Measurements from ENCODE around the gene VARS2.

Gene VARS2

DNA sequence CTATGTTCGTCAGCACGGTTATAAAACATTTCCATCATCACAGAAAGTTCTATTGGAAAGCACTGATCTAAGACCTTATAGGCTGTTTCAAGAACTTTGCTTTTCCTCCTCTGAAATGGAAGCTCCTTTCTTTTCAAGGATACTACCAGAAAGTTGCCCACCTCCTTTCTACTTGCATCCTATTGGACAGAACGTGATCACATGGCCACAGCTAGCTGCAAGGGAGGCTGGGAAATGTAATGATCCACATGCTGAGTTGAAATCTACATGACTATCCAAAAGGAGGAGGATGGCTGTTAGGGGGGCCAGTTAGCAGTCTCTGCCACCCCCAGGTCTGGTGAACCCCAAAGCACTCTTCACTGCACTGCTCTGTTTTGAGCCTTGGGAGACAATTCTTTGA lies 14.6 kb downstream of the VARS2 start:
- no peak for DNase-seq (ENCODE audit: low read depth in 2 of 2)

DNA sequence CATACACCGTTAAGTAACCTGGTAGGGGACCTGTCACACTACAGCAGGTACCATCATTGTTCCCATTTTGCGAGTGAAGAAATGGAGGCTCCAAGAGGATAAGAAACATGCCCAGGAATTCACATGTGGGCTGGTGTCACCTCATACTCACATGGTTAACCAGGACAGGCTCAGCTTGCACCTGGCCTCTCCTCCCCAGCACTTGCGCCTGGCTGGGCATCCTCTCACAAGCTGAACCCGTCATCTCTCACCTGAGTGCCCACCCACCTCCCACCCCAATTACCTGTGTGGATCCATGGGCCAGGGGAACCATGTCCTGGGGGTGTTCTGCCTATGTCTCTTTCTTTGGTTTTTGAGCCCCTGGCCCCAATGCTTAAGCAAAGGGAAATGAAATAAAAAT lies 16.5 kb downstream of the VARS2 start:
- DNase-seq (ENCODE audit: low read depth in 2 of 2) = no peak

DNA sequence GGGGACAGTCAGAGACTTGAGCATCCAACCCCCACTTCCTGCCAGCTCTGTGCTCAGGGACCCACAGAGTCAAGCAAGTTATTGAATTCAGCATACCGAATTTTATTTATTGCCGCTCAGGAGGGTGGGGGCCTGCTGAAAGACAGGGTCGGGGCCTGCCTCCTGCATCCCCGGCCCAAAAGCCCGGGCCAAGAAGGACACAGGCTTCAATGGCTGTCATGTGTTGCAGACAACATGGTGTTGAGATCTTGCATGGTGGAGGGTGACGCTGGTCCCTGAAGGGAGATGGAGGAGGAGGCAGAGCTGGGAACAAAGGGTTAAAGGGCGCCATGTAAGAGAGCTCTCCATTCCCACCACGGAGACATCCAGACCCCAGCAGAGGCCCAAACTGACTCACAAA lies 17.2 kb downstream of the VARS2 start:
- no peak for DNase-seq (ENCODE audit: low read depth in 2 of 2)

DNA sequence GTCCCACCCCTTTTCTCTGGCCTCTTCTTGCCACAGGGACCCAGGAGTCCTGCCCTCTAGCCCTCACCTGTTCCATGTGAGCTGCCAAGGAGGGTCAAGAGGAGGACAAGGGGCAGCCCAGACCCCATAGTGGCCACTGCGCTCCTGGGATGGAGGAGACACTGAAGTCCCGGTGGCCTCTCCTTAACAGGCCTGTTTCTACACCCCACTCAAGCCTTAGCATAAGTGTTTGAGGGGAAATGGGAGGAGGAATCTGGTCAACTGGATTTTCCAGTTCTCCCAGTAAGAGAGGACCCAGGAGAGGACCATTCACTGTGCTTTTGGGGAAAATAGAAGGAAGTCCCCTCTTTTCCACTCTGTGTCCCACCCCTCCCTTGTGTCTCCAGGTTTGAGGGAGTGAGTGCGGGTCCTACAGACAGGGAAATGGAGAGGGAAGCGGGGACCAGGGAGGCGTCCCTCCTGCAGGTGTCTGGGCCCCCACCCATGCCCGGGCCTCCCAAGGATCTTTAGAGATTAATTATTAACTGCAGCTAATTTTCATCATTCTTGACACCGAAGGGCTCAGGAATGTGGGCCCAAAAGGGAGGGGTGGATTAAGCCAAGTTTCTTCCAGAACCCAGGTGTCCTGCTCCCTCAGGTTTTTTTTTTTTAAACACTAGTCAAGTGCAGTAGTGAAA lies 18.1 kb downstream of the VARS2 start, which contains the start of gene SFTA2:
Gene SFTA2, minus strand, starts transcription at position 202 of the 677 bp plus-strand sequence. Its CDS starts 74 bp downstream, at position 128.
- DNase-seq (ENCODE audit: low read depth in 2 of 2) = no peak

DNA sequence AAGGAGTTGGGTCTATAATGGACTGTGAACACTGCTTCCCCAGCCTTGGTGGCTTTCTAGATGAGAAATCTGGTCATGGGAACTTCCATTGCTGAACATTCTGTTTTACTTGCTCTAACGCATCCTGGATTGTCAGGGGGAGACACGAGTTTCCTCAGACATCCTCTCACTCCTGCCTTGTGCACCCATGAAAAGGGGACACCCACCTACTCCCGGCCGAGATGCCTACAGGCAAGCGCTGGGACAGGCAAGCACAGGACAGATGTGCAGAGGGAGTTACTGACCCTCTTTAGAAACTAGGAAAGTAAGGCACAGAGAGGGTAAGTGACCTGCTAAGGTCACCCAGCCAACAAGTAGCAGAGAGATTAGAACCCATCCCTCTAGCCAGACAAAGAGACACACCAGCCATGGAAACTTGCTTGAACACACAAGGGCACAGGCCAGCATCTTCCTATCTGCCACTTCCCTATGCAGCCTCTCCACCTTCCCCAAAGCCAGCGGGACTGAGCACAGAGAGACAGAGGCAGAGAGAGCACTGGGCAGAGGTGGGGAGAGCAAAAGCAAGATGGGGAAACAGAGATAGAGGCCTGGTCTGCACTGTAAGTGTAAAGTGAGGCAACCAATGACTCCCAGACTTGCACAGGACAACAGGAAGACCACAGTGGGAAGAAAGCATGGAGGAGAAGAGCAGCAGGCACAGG lies 18.8 kb downstream of the VARS2 start:
- DNase-seq (ENCODE audit: low read depth in 2 of 2) = no peak

DNA sequence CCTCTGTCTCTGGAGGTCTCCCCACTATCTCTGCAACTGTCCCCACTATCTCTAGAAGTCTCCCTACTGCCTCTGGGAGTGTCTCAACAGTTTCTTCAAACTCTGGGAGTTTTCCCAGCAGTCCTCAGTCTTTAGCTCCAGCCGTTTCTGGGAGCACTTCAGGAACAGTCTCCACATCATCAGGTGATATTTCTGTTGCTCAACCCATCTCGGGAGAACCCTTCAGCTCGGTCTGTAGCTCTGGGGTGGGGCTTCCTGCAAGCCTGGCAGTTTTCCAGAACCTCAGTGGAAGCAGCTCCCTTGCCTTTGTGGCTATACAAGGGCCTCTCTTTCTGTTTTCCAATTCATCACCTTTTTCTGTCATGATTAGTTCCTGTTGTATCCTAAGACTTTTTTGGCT lies 21.0 kb downstream of the VARS2 start:
- DNase-seq (ENCODE audit: low read depth in 2 of 2) = no peak

DNA sequence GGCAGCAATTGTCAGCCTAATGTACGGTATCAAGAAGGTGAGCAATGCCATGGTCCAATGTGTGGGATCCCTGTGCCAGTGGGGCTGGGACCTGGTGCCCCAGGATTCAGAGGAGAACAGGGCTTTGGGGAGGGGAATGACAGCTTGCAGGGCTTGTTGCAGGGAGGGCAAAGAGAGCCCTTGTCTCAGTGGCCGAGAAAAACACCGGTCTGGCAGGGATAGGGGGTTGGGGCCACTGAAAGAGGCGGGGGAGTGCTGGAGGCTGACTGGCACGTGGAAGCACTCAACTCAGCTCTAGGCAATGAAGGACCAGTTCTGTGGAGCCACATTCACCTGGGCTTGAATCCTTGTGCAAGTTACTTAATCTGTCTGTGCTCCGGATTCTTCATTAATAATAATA lies 23.2 kb downstream of the VARS2 start:
- no peak for DNase-seq (ENCODE audit: low read depth in 2 of 2)

DNA sequence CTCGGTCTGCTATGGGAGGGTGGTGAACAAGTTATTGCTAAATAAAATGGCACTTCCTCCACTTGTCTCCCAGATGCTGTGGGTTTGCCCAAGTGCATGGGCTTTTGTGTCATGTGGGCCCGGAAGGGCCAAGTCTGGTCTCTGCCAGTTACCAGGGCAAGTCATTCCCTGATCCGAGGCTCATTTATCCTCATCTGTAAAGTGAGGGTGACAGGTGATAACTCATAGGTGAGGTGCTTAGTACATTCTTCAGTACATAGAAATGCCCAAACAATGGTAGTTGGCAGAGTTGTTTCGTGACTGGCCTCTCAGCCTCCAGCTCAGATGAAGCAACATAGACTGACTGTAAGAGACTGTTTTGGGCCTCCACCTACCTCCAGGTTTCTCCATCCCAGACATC lies 24.7 kb downstream of the VARS2 start:
- DNase-seq (ENCODE audit: low read depth in 2 of 2) = no peak

DNA sequence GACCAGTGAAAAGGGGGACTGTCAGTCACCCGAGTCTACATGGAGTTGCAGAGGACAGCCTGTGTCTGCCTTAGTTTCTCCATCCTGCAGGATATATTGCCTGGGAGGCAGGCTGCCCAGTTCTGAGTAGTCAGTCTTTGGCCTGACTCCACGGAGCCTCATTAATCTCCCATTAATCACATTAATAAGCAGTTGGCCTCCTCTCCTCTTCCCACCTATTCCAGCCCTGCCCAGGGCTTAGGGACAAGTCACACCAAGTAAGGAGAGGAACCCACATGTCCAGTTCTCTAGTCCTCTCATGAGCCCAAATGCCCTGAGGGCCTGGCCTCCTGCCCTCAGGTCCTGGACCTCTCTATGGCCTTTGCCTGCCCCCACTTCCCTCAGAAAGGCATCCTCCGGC lies 25.4 kb downstream of the VARS2 start:
- no peak for DNase-seq (ENCODE audit: low read depth in 2 of 2)

DNA sequence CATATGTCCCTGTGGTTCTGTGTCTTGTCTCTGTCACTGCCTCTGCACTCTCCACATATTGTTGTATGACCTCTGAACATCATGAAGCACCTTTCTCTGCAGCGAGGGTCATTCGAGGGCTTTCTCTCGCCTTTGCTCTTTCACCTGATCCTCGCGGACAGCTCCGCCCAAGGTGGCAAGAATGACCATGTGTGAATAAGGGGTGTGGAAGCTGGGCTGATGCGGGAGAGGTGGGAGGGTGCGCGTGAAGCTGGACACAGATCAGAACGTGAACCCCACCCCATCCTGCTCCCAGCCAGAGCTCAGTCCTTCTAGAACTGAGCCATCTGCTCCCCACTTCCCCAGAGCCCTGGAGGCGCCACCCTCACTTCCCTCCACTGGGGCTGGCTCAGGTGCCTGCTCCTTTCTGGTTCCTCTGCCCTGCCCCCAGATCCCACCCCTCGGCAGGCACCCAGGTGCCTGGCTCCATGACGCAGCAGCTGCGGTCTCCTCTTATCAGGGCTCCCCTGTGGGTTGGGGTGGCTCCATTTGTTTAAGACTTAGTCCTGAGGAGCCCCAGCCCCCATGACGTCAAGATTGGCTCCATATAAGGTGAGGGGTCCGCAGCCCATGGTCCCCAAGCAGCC lies 26.4 kb downstream of the VARS2 start, which contains the start of gene MUCL3:
Gene MUCL3, plus strand, starts transcription at position 613 of the 626 bp plus-strand sequence. CDS start 27 bp downstream, outside the sequence.
- no peak for DNase-seq (ENCODE audit: low read depth in 2 of 2)

DNA sequence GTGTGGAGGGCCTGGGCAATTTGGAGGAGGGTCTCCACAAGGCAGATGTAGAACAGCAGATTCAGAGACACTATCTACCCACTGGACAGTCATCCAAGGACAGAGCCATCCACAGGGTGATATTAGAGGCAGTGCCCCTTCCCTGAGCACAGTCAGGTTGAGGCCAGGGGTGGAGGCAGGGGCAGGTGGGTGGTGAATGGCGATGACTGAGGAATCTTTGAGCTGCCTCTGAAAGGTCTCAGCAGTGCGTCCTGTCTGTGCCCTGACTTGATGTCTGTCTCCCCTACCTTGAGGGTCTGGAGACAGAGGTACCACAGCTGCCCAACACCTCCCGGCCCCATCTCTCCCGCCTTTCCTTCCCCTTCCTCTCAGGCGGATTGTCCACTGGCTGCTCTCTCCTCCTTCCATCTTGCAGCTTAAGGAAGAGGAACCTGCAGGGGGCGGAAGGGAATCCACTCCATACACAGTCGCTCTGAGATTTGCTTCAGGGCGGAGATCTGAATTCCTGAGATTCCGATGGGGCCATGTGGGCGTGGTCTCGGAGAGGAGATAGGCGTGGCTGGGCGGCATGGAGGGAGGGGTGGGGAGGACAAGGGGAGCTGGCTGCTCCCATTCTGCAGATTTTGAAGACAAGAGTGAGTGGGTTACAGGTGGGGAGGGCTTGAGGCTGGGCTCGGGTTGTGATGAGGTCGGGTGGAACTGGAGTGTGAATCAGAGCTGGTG lies 28.5 kb downstream of the VARS2 start:
- DNase-seq (ENCODE audit: low read depth in 2 of 2) = no peak

DNA sequence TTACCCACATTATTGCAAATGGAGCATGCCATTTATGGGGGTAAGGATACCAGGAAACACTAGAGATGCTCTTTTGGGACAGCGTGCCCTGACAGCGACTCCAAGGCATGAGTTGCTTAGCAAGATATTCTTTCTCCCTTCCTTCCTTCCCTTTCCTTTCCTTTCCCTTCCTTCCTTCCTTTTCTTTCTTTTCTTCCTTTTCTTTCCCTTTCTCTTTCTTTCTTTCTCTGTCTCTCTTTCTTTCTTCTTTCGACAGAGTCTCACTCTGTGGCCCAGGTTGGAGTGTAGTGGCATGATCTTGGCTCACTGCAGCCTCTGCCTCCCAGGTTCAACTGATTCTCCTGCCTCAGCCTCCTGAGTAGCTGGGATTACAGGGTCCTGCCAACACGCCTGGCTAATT lies 30.0 kb downstream of the VARS2 start:
- DNase-seq (ENCODE audit: low read depth in 2 of 2) = no peak

DNA sequence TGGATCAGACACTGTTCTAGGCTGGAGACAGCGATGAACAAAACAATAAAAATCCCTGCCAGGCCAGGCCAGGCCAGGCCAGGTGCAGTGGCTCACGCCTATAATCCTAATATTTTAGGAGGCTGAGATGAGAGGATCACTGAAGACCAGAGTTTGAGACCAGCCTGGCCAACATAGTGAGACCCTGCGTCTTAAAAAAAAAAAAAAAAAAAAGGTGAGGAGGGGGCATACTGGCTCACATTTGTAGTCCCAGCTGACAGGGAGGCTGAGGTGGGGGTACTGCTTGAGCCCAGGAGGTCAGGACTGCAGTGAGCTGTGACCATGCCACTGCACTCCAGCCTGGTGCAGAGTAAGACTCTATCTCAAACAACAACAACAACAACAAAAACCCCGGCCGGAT lies 31.2 kb downstream of the VARS2 start:
- DNase-seq (ENCODE audit: low read depth in 2 of 2) = no peak

DNA sequence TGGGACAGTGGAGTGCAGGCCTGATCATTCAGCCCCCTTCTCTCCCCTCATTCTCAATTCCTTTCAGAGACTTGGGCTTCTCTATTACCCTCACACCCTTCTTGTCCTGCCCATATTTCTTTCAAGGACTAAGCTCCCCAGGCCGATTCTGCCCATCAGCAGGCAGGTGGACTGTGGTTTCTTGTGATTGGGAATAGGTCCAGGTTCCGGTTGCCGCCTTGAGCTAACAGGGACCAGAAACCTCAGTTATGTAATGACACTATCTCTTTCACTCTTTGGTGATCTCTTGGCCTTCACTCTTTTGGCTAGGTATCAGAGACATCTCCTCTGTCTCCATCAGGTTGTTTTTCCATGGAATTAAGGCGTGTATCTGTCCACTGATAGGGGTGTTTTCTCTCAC lies 33.2 kb downstream of the VARS2 start:
- no peak for DNase-seq (ENCODE audit: low read depth in 2 of 2)

DNA sequence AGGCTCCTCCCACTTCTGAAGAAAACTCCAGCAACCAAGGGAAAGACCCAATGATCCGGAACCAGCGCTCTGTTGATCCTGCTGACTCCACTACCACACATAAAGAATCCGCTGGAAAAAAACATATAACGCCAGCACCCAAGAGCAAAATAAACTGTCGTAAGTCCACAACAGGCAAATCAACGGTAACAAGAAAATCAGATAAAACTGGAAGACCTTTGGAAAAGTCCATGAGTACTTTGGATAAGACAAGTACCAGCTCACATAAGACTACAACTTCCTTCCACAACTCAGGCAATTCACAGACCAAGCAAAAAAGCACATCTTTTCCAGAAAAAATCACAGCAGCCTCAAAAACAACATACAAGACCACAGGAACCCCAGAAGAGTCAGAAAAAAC lies 34.8 kb downstream of the VARS2 start:
- no peak for DNase-seq (ENCODE audit: low read depth in 2 of 2)

DNA sequence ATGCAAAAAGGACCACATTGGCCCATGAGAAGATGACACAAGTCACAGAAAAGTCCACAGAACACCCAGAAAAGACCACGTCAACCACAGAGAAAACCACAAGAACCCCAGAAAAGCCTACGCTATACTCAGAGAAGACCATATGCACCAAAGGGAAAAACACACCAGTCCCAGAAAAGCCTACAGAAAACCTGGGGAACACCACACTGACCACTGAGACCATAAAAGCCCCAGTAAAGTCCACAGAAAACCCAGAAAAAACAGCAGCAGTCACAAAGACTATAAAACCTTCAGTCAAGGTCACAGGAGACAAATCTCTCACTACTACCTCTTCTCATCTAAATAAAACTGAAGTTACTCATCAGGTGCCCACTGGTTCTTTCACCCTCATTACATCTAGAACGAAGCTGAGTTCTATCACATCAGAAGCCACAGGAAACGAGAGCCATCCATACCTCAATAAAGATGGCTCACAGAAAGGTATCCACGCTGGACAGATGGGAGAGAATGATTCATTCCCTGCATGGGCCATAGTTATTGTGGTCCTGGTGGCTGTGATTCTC lies 38.0 kb downstream of the VARS2 start:
- DNase-seq (ENCODE audit: low read depth in 2 of 2) = no peak

DNA sequence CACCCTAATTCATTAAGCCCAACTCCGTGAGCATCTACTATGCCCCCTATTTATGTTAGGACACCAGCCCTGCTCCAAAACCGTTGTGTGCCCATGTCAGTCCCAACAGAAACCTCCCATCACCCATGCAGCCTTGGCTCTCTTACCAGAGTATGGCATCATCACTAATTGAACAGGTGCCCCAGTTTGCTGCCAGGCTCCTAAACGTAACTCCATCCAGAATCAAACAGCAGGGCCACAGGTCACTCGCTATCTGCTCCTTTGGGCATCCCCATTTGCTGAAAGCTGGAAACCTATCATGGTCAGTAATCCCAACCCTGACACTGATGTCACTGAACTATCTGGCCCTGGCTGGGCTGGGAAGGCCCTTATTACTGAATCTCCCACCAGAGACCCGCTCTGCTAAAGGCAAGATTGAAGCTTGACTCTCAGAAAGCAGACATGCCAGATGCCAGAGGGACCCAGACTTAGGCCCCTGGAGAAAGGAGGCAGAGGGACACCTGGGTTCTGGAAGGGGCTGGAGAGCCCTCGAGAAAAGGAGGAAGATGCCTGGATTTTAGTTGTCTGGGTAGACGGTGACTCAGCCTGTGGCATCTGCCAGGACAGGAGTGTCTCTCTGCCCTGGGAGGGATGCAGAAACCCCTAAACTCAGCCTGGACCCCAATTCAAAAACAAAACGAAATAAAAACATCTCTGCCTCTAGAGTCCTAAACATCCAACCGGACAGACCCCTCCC lies 40.8 kb downstream of the VARS2 start:
- no peak for DNase-seq (ENCODE audit: low read depth in 2 of 2)

DNA sequence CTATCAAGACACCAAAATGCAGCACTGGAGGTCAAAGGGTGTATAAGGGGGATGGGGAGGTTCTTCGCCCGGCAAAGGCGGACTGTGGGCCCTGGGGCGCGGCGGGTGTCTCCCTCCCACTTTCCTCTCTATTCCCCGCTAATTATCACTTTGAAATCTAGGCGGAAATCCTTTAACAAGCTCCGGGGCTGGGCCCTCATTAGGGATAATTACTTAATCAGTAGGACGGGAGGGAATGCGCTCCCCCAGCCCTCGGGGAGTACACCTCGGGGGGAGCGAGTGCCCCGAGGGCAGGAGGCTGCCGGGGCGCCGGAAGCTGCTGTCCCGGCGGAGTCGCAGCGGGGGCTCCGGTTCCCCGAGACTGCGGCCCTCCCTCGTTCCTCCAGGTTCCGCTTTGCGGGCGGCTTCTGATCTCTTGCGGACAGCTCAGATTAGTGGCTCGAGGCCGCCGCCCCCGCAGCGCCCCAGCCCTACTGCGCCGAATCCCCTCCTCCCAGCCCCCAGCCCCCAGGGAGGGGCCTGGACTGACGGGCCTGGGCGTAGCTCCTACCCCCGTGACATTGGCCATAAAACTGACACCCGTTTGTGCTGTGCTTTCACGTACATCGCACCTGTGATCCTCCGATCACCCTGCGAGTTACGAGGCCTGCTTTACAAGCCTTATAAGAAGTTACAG lies 41.5 kb downstream of the VARS2 start:
- peak; percentile 34 to 58 for DNase-seq (ENCODE audit: low read depth in 2 of 2)

DNA sequence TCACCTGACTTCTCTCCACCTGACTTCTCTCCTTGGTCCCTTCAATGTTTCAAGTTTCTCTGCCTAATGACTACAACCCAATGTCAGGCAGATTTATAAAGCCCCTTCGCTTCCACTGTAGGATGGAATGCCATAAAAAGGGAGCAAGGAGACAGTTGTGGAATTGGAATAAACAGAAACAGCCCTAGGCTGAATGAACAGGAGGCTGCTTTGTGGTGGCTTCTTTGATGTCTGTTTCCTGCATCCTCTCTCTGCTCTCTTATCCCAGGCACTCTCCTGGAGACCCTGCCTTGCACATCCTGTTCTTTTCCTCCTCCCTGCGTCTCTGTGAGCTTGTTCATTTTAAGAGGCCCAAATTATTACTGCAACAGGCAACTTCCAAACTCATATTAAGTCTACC lies 43.7 kb downstream of the VARS2 start:
- DNase-seq (ENCODE audit: low read depth in 2 of 2) = no peak

DNA sequence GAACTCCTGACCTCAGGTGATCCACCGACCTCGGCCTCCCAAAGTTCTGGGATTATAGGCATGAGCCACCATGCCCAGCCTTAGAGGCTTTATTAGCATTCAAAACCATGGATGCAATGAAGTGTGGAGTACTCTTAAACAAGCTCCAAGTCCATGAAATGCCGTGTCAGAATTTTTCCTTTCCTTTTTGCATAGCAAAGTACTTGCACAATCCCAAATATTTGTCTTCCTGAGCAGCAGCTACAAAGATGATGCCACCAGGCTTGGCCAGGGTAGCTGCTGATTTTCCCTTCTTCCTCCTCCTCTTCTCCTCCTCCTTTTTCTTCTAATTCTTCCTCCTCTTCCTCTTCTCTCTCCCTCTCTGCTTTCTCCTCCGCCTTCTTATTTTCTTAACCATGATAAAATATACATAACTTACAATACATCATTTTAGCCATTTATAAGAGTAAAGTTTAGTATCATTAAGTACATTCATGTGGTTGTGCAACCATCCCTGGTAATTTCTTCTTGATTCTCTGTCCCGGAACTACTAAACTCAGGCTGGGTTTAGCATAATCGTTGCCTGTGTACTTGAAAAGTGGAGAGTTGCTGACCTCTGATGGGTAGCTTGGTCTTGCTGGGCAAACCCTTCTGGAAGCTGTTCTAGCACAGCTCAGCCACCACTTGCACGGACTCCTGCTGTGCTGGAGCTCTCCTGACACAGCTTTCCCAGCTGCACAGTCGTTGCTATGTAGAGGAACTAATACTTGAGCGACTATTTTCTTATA lies 47.1 kb downstream of the VARS2 start:
- no peak for DNase-seq (ENCODE audit: low read depth in 2 of 2)
